Mammary microvascular endothelial cell (primary cell): ENCODE results near the gene MAD2L2. TPM values are rescaled to one million over a fixed set of nuclear protein-coding genes. Genes with fewer than 3 reads are reported as not detected.

ENCODE experiments used
- total RNA-seq: library from RNA; depleted of rRNA; stranded (reverse); fragments of >200 nt; gene quantifications from 2 replicates; pipeline ENCODE4 v1.2.3, GENCODE V29; 2015

Gene MAD2L2
- 43.5 and 49.7 TPM in 2 replicates for total RNA-seq

GRCh38 chr1:11681071-11681771, at the start of gene MAD2L2:
Gene MAD2L2 (minus strand): TSS chr1:11681148. CDS start chr1:11680601, 547 bp downstream.

GRCh38 chr1:11691302-11691914, 10.5 kb upstream of the MAD2L2 start, which contains the start of gene DRAXIN:
Gene DRAXIN (plus strand): TSS chr1:11691710. CDS start chr1:11706259, 14,549 bp downstream.

GRCh38 chr1:11654137-11654938, 26.6 kb downstream of the MAD2L2 start, which contains the start of the genes FBXO2 and FBXO44:
Gene FBXO2 (minus strand): TSS chr1:11654429. CDS start chr1:11654340, 89 bp downstream.
Gene FBXO44 (plus strand): TSS chr1:11654877. CDS start chr1:11655836, 959 bp downstream.

Other genes starting within 250 kb of the MAD2L2 start
- gene DISP3, start 202.0 kb downstream of the MAD2L2 start, total RNA-seq = 0.05 TPM in 1 of 2 replicates, not detected in the other
- gene FBXO2, start 26.7 kb downstream of the MAD2L2 start, total RNA-seq = 0.74 TPM in 1 of 2 replicates, not detected in the other
- 5.3 and 6.3 TPM in 2 replicates for gene FBXO44, start 26.3 kb downstream of the MAD2L2 start, total RNA-seq
- 6.2 and 7.4 TPM in 2 replicates for gene FBXO6, start 16.9 kb downstream of the MAD2L2 start, total RNA-seq
- 0.25 and 0.27 TPM in 2 replicates for gene DRAXIN, start 10.6 kb upstream of the MAD2L2 start, total RNA-seq
- gene AGTRAP, start 55.0 kb upstream of the MAD2L2 start, total RNA-seq = 59.8 and 70.2 TPM in 2 replicates
- not detected in 2 replicates for gene C1orf167, start 81.0 kb upstream of the MAD2L2 start, total RNA-seq
- gene MTHFR, start 124.8 kb upstream of the MAD2L2 start, total RNA-seq = 12.5 TPM in 2 replicates
- gene CLCN6, start 125.0 kb upstream of the MAD2L2 start, total RNA-seq = 8.0 and 9.5 TPM in 2 replicates
- not detected in 2 replicates for gene NPPA, start 166.6 kb upstream of the MAD2L2 start, total RNA-seq
- gene NPPB, start 177.8 kb upstream of the MAD2L2 start, total RNA-seq = 0.47 TPM in 1 of 2 replicates, not detected in the other
- gene KIAA2013, start 245.3 kb upstream of the MAD2L2 start, total RNA-seq = 93.5 and 106 TPM in 2 replicates